Measurements from ENCODE around the gene RDX.

Gene RDX

GRCh38 chr11:110162216-110162615, 134.2 kb downstream of the RDX start:
- no peak for DNase-seq

GRCh38 chr11:110161061-110161460, 135.4 kb downstream of the RDX start:
- no peak for DNase-seq

- no peak for DNase-seq
Observed at GRCh38 chr11:110160437-110160836, 136.0 kb downstream of the RDX start.

- no peak for DNase-seq
Observed at GRCh38 chr11:110160016-110160415, 136.4 kb downstream of the RDX start.

- no peak for DNase-seq
Observed at GRCh38 chr11:110159476-110159875, 136.9 kb downstream of the RDX start.

GRCh38 chr11:110158317-110159200, 137.9 kb downstream of the RDX start:
- DNase-seq = no peak

GRCh38 chr11:110156503-110156902, 139.9 kb downstream of the RDX start:
- no peak for DNase-seq

GRCh38 chr11:110153474-110153873, 142.9 kb downstream of the RDX start:
- no peak for DNase-seq

- DNase-seq = no peak
Observed at GRCh38 chr11:110152199-110152598, 144.2 kb downstream of the RDX start.

- DNase-seq = no peak
Observed at GRCh38 chr11:110148775-110149744, 147.4 kb downstream of the RDX start.

- DNase-seq = no peak
Observed at GRCh38 chr11:110147962-110148709, 148.3 kb downstream of the RDX start.

- DNase-seq = no peak
Observed at GRCh38 chr11:110141812-110142211, 154.6 kb downstream of the RDX start.

GRCh38 chr11:110134110-110134509, 162.3 kb downstream of the RDX start:
- DNase-seq = no peak

- no peak for DNase-seq
Observed at GRCh38 chr11:110133160-110133559, 163.3 kb downstream of the RDX start.

GRCh38 chr11:110131386-110132123, 164.9 kb downstream of the RDX start:
- DNase-seq = no peak

- peak; percentile 52 for DNase-seq
Observed at GRCh38 chr11:110130642-110131238, 165.7 kb downstream of the RDX start.

- no peak for DNase-seq
Observed at GRCh38 chr11:110128161-110128560, 168.3 kb downstream of the RDX start.

- DNase-seq = no peak
Observed at GRCh38 chr11:110126936-110127335, 169.5 kb downstream of the RDX start.

GRCh38 chr11:110125632-110126031, 170.8 kb downstream of the RDX start:
- DNase-seq = no peak
